ENCODE results near the gene TAS2R5.
A peak's percentile ranks its signal among the peaks of the same experiment; 100 is the strongest.
"Not testable (repeated sequence)": the region's sequence is repeated elsewhere in the genome, so short reads cannot be mapped to it uniquely, and the experiment has no call there.

Gene TAS2R5, protein sequence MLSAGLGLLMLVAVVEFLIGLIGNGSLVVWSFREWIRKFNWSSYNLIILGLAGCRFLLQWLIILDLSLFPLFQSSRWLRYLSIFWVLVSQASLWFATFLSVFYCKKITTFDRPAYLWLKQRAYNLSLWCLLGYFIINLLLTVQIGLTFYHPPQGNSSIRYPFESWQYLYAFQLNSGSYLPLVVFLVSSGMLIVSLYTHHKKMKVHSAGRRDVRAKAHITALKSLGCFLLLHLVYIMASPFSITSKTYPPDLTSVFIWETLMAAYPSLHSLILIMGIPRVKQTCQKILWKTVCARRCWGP

DNA sequence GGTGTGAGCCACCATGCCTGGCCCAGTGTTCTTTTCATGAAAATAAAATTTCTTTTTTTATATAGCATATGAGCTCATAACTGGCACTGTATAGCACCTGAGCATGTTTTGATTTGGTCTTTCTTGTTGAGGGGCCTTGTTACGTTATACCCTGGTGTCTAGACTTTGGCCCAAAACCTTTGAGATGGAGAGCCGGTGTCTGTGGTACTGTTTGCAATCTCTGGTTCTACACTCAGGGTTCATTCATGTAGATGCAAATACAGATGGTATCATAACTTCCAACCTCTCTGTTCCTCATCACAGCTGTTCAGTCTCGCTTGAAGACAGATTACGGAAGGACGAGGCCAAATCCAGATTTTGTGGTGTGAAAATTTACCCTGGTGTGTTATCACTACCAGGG lies at the start of gene TAS2R5:
Gene TAS2R5, plus strand, starts transcription at position 301 of the 400 bp plus-strand sequence. CDS start 145 bp downstream, outside the sequence.
- Mint-ChIP-seq H3K9me3 (no peaks in the 10 kb centered on the region), H3K36me3 (ENCODE audit: low read depth) (peaks cover 42% of the 10 kb centered on the region), H3K4me1 (no peaks in the 10 kb centered on the region), H3K27ac (no peak within 1 kb of the TSS), H3K4me3 (no peak within 1 kb of the TSS), H3K27me3 (ENCODE audit: low read depth) (no peaks in the 10 kb centered on the region)
- TF ChIP-seq, protein P1, sequence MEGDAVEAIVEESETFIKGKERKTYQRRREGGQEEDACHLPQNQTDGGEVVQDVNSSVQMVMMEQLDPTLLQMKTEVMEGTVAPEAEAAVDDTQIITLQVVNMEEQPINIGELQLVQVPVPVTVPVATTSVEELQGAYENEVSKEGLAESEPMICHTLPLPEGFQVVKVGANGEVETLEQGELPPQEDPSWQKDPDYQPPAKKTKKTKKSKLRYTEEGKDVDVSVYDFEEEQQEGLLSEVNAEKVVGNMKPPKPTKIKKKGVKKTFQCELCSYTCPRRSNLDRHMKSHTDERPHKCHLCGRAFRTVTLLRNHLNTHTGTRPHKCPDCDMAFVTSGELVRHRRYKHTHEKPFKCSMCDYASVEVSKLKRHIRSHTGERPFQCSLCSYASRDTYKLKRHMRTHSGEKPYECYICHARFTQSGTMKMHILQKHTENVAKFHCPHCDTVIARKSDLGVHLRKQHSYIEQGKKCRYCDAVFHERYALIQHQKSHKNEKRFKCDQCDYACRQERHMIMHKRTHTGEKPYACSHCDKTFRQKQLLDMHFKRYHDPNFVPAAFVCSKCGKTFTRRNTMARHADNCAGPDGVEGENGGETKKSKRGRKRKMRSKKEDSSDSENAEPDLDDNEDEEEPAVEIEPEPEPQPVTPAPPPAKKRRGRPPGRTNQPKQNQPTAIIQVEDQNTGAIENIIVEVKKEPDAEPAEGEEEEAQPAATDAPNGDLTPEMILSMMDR (IDR thresholded peaks at IDR 0.05; ENCODE audit: unreplicated experiment in 3 of 3), result no peak

DNA sequence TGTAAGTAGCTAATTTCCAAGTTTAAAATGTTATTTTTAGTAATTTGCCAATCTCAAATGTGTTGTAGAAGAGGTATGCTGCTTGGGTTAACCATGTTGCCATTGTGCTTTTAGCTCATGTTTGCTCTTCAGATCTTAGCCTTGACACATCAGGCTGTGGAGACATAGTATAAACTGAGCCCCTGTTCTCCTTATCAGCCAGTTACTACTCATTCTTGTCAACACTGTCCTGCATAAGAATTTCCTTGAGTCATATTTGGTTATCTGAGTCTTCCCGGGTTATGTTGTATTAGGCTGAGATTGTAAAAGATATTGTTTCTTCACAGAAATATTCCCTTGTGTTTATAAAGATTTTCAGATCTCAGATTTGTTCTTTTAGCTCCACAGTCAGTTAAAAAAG lies 47.8 kb upstream of the TAS2R5 start:
- Mint-ChIP-seq H3K27me3 (ENCODE audit: low read depth) (no peaks in the 10 kb centered on the region), H3K27ac (no peak overlapping the region), H3K4me3 (peak overlapping the region in 1 of 3 experiments; percentile 16), H3K36me3 (ENCODE audit: low read depth) (peaks cover 61% of the 10 kb centered on the region), H3K4me1 (peaks cover 22% of the 10 kb centered on the region), H3K9me3 (no peaks in the 10 kb centered on the region)
- TF ChIP-seq, protein P1 (IDR thresholded peaks at IDR 0.05; ENCODE audit: unreplicated experiment in 3 of 3), result no peak

DNA sequence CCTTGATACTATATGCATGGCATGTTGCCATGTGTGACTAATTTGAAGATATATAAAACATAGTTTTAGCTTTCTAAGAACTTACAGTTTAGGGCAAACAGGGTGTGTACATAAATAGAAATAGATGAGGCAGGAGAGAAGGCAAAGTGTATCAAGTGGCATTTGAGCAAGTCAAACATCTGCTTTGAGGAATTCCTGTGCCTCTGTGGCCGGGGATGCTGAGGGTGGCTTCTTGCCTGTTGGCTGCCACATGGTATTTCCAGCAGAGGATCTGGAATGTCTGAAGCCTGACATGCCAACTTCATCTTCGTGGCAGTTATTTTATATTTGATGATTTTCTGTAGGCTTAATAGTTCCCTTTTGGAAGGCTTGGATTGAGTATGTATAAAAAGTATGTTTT lies 45.9 kb upstream of the TAS2R5 start:
- H3K4me1 Mint-ChIP-seq, result peaks cover 10% of the 10 kb centered on the region
- TF ChIP-seq, protein P1 (IDR thresholded peaks at IDR 0.05; ENCODE audit: unreplicated experiment in 3 of 3), result no peak
- no peak overlapping the region for H3K4me3 Mint-ChIP-seq
- H3K27ac Mint-ChIP-seq, result no peak overlapping the region
- H3K36me3 Mint-ChIP-seq (ENCODE audit: low read depth), result peaks cover 73% of the 10 kb centered on the region
- no peaks in the 10 kb centered on the region for H3K9me3 Mint-ChIP-seq
- H3K27me3 Mint-ChIP-seq (ENCODE audit: low read depth), result no peaks in the 10 kb centered on the region

DNA sequence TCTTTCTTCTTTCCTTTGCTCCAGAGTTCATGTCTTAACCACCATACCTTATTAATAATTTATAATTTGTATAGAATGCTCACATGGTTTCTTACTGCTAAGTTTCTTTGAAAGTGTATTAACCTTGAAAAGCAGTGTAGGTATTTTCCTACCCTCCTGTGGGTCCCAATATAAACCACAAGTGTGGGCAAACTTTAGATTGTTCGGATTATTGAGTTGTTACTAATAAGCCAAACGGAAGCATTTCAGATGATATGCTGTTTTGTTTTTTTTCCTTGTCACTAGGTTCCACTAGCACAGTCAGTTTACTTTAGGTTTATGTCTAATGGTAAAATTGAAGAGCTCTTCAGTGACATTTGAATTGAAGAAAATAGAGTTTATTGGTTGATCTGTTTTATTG lies 41.6 kb upstream of the TAS2R5 start:
- H3K27ac Mint-ChIP-seq, result no peak overlapping the region
- no peak overlapping the region for H3K4me3 Mint-ChIP-seq
- H3K4me1 Mint-ChIP-seq, result no peaks in the 10 kb centered on the region
- H3K36me3 Mint-ChIP-seq (ENCODE audit: low read depth), result peaks cover 92% of the 10 kb centered on the region
- TF ChIP-seq, protein P1 (IDR thresholded peaks at IDR 0.05; ENCODE audit: unreplicated experiment in 3 of 3), result no peak
- peaks cover 34% of the 10 kb centered on the region for H3K9me3 Mint-ChIP-seq
- H3K27me3 Mint-ChIP-seq (ENCODE audit: low read depth), result no peaks in the 10 kb centered on the region

DNA sequence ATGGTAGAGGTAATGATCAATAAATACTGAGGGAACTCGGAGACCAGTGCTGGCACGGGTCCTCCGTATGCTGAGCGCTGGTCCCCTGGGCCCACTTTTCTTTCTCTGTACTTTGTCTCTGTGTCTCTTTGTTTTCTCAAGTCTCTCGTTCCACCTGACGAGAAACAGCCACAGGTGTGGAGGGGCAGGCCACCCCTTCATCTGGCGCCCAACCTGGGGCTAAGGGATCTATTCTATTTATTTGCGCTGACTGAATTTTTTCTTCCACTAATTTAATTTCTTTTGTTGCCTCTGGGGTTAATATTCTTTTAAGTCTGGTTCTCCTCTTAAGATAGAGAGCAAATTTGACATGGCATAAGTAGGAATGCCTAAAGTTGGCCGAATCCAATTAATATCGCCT lies 38.1 kb upstream of the TAS2R5 start:
- Mint-ChIP-seq H3K36me3 (ENCODE audit: low read depth) (peaks cover 94% of the 10 kb centered on the region), H3K9me3 (peaks cover 47% of the 10 kb centered on the region)
- not testable (repeated sequence) for H3K4me3 Mint-ChIP-seq; H3K27me3 Mint-ChIP-seq (ENCODE audit: low read depth); H3K4me1 Mint-ChIP-seq; H3K27ac Mint-ChIP-seq

DNA sequence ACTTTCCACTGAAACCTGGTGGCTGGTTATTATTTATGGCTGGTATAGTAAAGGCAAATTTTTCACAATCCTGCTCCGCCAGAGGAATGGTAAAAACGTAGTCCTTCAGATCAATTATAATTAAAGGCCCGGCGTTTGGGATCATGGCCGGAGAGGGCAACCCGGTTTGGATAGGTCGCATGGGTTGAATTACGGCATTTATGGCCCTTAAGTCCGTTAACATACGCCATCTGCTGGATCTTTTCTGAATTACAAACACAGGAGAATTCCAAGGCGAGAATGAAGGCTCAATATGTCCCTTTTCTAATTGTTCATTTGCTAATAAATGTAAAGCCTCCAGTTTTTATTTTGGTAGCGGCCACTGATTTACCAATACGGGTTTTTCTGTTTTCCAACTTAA lies 37.4 kb upstream of the TAS2R5 start:
- Mint-ChIP-seq H3K36me3 (ENCODE audit: low read depth) (peaks cover 99% of the 10 kb centered on the region), H3K9me3 (peaks cover 47% of the 10 kb centered on the region), H3K27ac (no peak overlapping the region), H3K4me3 (no peak overlapping the region), H3K27me3 (ENCODE audit: low read depth) (no peaks in the 10 kb centered on the region), H3K4me1 (no peaks in the 10 kb centered on the region)
- TF ChIP-seq, protein P1 (IDR thresholded peaks at IDR 0.05; ENCODE audit: unreplicated experiment in 3 of 3), result peak; percentile 8 to 17 (median 12)
